Neural cell (in vitro differentiated cells): ENCODE measurements around the gene CIT. TPM values are rescaled to one million over a fixed set of nuclear protein-coding genes. Genes with fewer than 3 reads are reported as not detected.

Source experiments
- H2AFZ ChIP-seq: fragments of 200-600, 300-800 bp; sonication (generic), shearing (Covaris generic); 2 replicates; pipeline ENCODE4 v1.6.0; 2014; ENCODE audit warnings: low read depth, mild to moderate bottlenecking, antibody characterized with exemption, low read length, moderate library complexity
- H3F3A ChIP-seq: fragments of 200-600 bp; shearing (Covaris generic); 2 replicates; pipeline ENCODE4 v1.6.1; 2016; ENCODE audit warnings: mild to moderate bottlenecking, moderate library complexity, mixed read lengths, antibody characterized with exemption, low read length; ENCODE audit not compliant: insufficient read depth, poor library complexity, severe bottlenecking
- H3K27ac ChIP-seq: fragments of 200-600, 300-800 bp; sonication (generic), shearing (Covaris generic); 2 replicates; pipeline ENCODE4 v1.5.1; 2014; ENCODE audit warnings: mild to moderate bottlenecking, low read length, moderate library complexity
- H3K27me3 ChIP-seq: fragments of 300-800, 200-600 bp; sonication (generic), shearing (Covaris generic); 2 replicates; pipeline ENCODE4 v1.6.0; 2014; ENCODE audit warnings: mild to moderate bottlenecking, low read depth, low read length, moderate library complexity; ENCODE audit not compliant: insufficient read depth
- H3K36me3 ChIP-seq: fragments of 300-800, 200-600 bp; sonication (generic), shearing (Covaris generic); 2 replicates; pipeline ENCODE4 v1.5.1; 2014; ENCODE audit warnings: mild to moderate bottlenecking, antibody characterized with exemption, low read length, moderate library complexity; ENCODE audit not compliant: insufficient read depth
- H3K4me2 ChIP-seq: fragments of 300-800, 200-600 bp; sonication (generic), shearing (Covaris generic); 2 replicates; pipeline ENCODE4 v1.6.0; 2014; ENCODE audit warnings: mild to moderate bottlenecking, low read length
- H3K4me3 ChIP-seq: fragments of 300-800, 200-600 bp; sonication (generic), shearing (Covaris generic); 2 replicates; pipeline ENCODE4 v1.5.1; 2014; ENCODE audit warnings: mild to moderate bottlenecking, low read length, moderate library complexity
- H3K79me2 ChIP-seq: fragments of 200-600 bp; shearing (Covaris generic); replicated peaks from 2 replicates; pipeline ENCODE4 v1.6.0; 2014; ENCODE audit warnings: mild to moderate bottlenecking, low read length, moderate library complexity; ENCODE audit not compliant: insufficient read depth
- H3K9ac ChIP-seq: fragments of 300-800, 200-600 bp; sonication (generic), shearing (Covaris generic); 2 replicates; pipeline ENCODE4 v1.6.1; 2016; ENCODE audit warnings: mild to moderate bottlenecking, low read length, mixed read lengths
- H3K9me2 ChIP-seq: fragments of 200-600 bp; shearing (Covaris generic); 2 replicates; pipeline ENCODE4 v1.6.1; 2016; ENCODE audit warnings: mild to moderate bottlenecking, low read length, mixed read lengths; ENCODE audit not compliant: insufficient read depth
- H3K9me3 ChIP-seq: fragments of 200-600, 300-800 bp; sonication (generic), shearing (Covaris generic); 2 replicates; pipeline ENCODE4 v1.6.1; 2016; ENCODE audit warnings: mild to moderate bottlenecking, mixed run types, low read length, moderate library complexity, mixed read lengths
- H4K20me1 ChIP-seq: fragments of 200-600 bp; shearing (Covaris generic); 2 replicates; pipeline ENCODE4 v1.6.1; 2016; ENCODE audit warnings: mild to moderate bottlenecking, mixed run types; ENCODE audit not compliant: insufficient read depth
- CTCF ChIP-seq: fragments of 450-650 bp; IDR thresholded peaks from 2 replicates; pipeline ENCODE4 v1.5.1; 2014; ENCODE audit warnings: antibody characterized with exemption, mild to moderate bottlenecking, moderate library complexity; ENCODE audit not compliant: poor library complexity, severe bottlenecking
- EP300 ChIP-seq: fragments of 450-650 bp; conservative IDR thresholded peaks from 2 replicates; pipeline ENCODE4 v1.6.1; 2014; ENCODE audit warnings: antibody characterized with exemption, mild to moderate bottlenecking, moderate library complexity; ENCODE audit not compliant: poor library complexity, severe bottlenecking
- EZH2 ChIP-seq: fragments of 200-600, 300-800 bp; shearing (Covaris generic), sonication (generic); IDR thresholded peaks from 2 replicates; pipeline ENCODE4 v1.6.1; 2014; ENCODE audit warnings: antibody characterized with exemption, low read length, borderline replicate concordance, mild to moderate bottlenecking; ENCODE audit not compliant: insufficient read depth, poor library complexity, severe bottlenecking
- MXI1 ChIP-seq: fragments of 450-650 bp; conservative IDR thresholded peaks from 2 replicates; pipeline ENCODE4 v1.6.1; 2014; ENCODE audit warnings: antibody characterized with exemption, mild to moderate bottlenecking; ENCODE audit not compliant: poor library complexity, severe bottlenecking
- POLR2AphosphoS5 ChIP-seq: IDR thresholded peaks from 2 replicates; pipeline ENCODE4 v1.6.1; 2012
- RAD21 ChIP-seq: fragments of 450-650 bp; conservative IDR thresholded peaks from 2 replicates; pipeline ENCODE4 v1.6.1; 2014; ENCODE audit warnings: antibody characterized with exemption, mild to moderate bottlenecking, moderate library complexity
- REST ChIP-seq: IDR thresholded peaks from 2 replicates; pipeline ENCODE4 v1.6.1; 2012; ENCODE audit warnings: borderline replicate concordance
- SMC3 ChIP-seq: fragments of 450-650 bp; conservative IDR thresholded peaks from 2 replicates; pipeline ENCODE4 v1.6.1; 2014; ENCODE audit warnings: antibody characterized with exemption, mild to moderate bottlenecking, moderate library complexity; ENCODE audit not compliant: poor library complexity
- TAF1 ChIP-seq: IDR thresholded peaks from 2 replicates; pipeline ENCODE4 v1.6.1; 2012; ENCODE audit warnings: low read depth
- polyA plus RNA-seq: library from polyadenylated mRNA; depleted of rRNA; stranded (reverse); fragments of >200 nt; gene quantifications from 2 replicates; pipeline ENCODE4 v1.2.3, GENCODE V29; 2014

The CIT gene
- polyA plus RNA-seq, 1 donor from 2014 or later: 3.3 TPM

GRCh38 chr12:119840582-119840981 lies 36.5 kb downstream of the CIT start:
- no peaks in the 10 kb centered on the region for H3K79me2 ChIP-seq
- no peaks in the 10 kb centered on the region for H3F3A ChIP-seq
- H3K27me3 ChIP-seq: no peaks in the 10 kb centered on the region
- no peak for TF ChIP-seq REST
- no peak for TF ChIP-seq POLR2AphosphoS5
- no peak for TF ChIP-seq SMC3
- no peak for TF ChIP-seq MXI1
- no peak for TF ChIP-seq CTCF
- no peak for TF ChIP-seq TAF1
- no peak for TF ChIP-seq EZH2
- TF ChIP-seq RAD21: no peak
- TF ChIP-seq EP300: no peak
- no peak overlapping the region for H3K27ac ChIP-seq
- no peaks in the 10 kb centered on the region for H3K36me3 ChIP-seq
- no peaks in the 10 kb centered on the region for H4K20me1 ChIP-seq
- H3K4me3 ChIP-seq: no peak overlapping the region
- no peaks in the 10 kb centered on the region for H3K9me3 ChIP-seq
- H3K9me2 ChIP-seq: no peaks in the 10 kb centered on the region
- H3K9ac ChIP-seq: no peak overlapping the region
- no peak overlapping the region for H3K4me2 ChIP-seq
- no peak overlapping the region for H2AFZ ChIP-seq

- H3K36me3 ChIP-seq: no peaks in the 10 kb centered on the region
- no peak for TF ChIP-seq SMC3
- TF ChIP-seq MXI1: no peak
- no peak for TF ChIP-seq POLR2AphosphoS5
- TF ChIP-seq REST: no peak
- TF ChIP-seq TAF1: no peak
- no peak for TF ChIP-seq EZH2
- no peak overlapping the region for H3K9ac ChIP-seq
- no peak overlapping the region for H3K4me2 ChIP-seq
- H3K9me3 ChIP-seq: no peaks in the 10 kb centered on the region
- no peak overlapping the region for H2AFZ ChIP-seq
- H3K9me2 ChIP-seq: no peaks in the 10 kb centered on the region
- no peak overlapping the region for H3K4me3 ChIP-seq
- no peaks in the 10 kb centered on the region for H3K27me3 ChIP-seq
- no peaks in the 10 kb centered on the region for H4K20me1 ChIP-seq
- no peak overlapping the region for H3K27ac ChIP-seq
- no peaks in the 10 kb centered on the region for H3K79me2 ChIP-seq
- no peaks in the 10 kb centered on the region for H3F3A ChIP-seq
Observed at GRCh38 chr12:119840168-119840567, 37.0 kb downstream of the CIT start.
